SK-N-MC (cell line): ENCODE results near the gene ZSWIM4.

Experiments
- EZH2 ChIP-seq: fragments of 200-600 bp; sonication (generic); IDR thresholded peaks from one replicate; pipeline ENCODE4 v1.6.1; 2017; ENCODE audit warnings: antibody characterized with exemption
- POLR2AphosphoS5 ChIP-seq: IDR thresholded peaks from 2 replicates; pipeline ENCODE4 v1.6.1; 2012; ENCODE audit warnings: mild to moderate bottlenecking, low read depth, low read length, borderline replicate concordance

DNA sequence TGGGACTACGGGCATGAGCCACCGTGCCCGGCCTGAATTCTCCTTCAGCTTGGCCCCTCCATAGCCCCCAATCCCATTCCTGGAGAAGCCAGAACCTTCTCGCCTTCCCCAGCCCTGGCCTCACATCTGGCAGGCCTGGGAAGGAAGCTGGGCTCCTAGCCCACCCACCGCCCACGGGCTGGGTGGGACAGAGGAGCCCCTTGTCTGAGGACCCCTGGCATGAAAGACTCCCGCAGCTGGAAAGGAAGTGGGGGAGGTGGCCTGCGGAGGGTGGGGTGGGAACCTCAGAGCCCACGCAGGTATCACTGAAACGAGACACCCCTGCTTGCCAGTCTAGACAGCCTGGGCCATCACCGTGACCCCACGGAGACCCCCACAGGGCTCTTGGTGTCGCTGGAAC lies 74.0 kb downstream of the ZSWIM4 start:
- TF ChIP-seq POLR2AphosphoS5 (no peak), EZH2 (no peak)
